Measurements from ENCODE around the gene FAM184A. TPM values are rescaled to one million over a fixed set of nuclear protein-coding genes. Genes with fewer than 3 reads are reported as not detected.
A peak's percentile ranks its signal among the peaks of the same experiment; 100 is the strongest.

The FAM184A gene
- total and polyA plus RNA-seq, 2 of the 8 experiments (the other 6 are each of a cell fraction or from before 2014, with no cell fraction given) = 6.3 to 11.3 TPM

GRCh38 chr6:119078376-119079282 lies at the start of gene FAM184A (continued):
- TF ChIP-seq EP300 (IDR thresholded peaks at IDR 0.05; ENCODE audit: borderline replicate concordance in 1 of 2, low read depth in 2 of 2, low read length in 2 of 2) = no peak
- TF ChIP-seq BACH1 (IDR thresholded peaks at IDR 0.05; ENCODE audit: low read length) = peak; percentile 70
- no peak for TF ChIP-seq NRF1 (IDR thresholded peaks at IDR 0.05; ENCODE audit: low read depth, low read length)
- TF ChIP-seq HDAC6 (IDR thresholded peaks at IDR 0.05; ENCODE audit: low read depth, low read length) = no peak
- TF ChIP-seq RBBP5 (IDR thresholded peaks at IDR 0.05; ENCODE audit: borderline replicate concordance, low read depth, low read length) = peak; percentile 51; the same call in 1 of the 2 replicates
- TF ChIP-seq MAFK (IDR thresholded peaks at IDR 0.05; ENCODE audit: low read depth, low read length) = no peak
- TF ChIP-seq POU5F1 (IDR thresholded peaks at IDR 0.05; ENCODE audit: low read depth, low read length) = no peak
- no peak for TF ChIP-seq TBP (IDR thresholded peaks at IDR 0.05; ENCODE audit: low read depth, low read length)
- TF ChIP-seq, protein P1, sequence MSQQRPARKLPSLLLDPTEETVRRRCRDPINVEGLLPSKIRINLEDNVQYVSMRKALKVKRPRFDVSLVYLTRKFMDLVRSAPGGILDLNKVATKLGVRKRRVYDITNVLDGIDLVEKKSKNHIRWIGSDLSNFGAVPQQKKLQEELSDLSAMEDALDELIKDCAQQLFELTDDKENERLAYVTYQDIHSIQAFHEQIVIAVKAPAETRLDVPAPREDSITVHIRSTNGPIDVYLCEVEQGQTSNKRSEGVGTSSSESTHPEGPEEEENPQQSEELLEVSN (IDR thresholded peaks at IDR 0.05) = peak; percentile 78
- TF ChIP-seq PHF8 (conservative IDR thresholded peaks at IDR 0.05; ENCODE audit: low read depth, low read length) = peak; percentile 13; the same call in 1 of the 2 replicates
- no peak for TF ChIP-seq ZNF274 (IDR thresholded peaks at IDR 0.05; ENCODE audit: borderline replicate concordance, extremely low read depth, low read length)
- no peak for TF ChIP-seq NANOG (IDR thresholded peaks at IDR 0.05; ENCODE audit: insufficient read depth, low read depth, low read length, poor library complexity, severe bottlenecking)
- no peak for TF ChIP-seq USF2 (IDR thresholded peaks at IDR 0.05; ENCODE audit: low read length)
- TF ChIP-seq SP2 (IDR thresholded peaks at IDR 0.05; ENCODE audit: low read length) = no peak
- TF ChIP-seq RXRA (IDR thresholded peaks at IDR 0.05; ENCODE audit: insufficient read depth, low read depth, low read length) = no peak
- peak; percentile 49; the same call in 1 of the 2 replicates for TF ChIP-seq TAF1 (IDR thresholded peaks at IDR 0.05; ENCODE audit: low read depth, low read length)
- TF ChIP-seq CBX8 (IDR thresholded peaks at IDR 0.05; ENCODE audit: borderline replicate concordance, low read depth, low read length) = no peak
- no peak for TF ChIP-seq JUN (IDR thresholded peaks at IDR 0.05; ENCODE audit: low read depth, low read length)
- no peak for TF ChIP-seq SP1 (IDR thresholded peaks at IDR 0.05; ENCODE audit: low read depth, low read length)
- TF ChIP-seq FOSL1 (IDR thresholded peaks at IDR 0.05; ENCODE audit: insufficient read depth, low read depth, low read length) = no peak
- no peak for TF ChIP-seq SIRT6 (IDR thresholded peaks at IDR 0.05; ENCODE audit: low read length)
- TF ChIP-seq KDM4A (IDR thresholded peaks at IDR 0.05; ENCODE audit: low read depth, low read length, severe bottlenecking) = peak; percentile 77
